OCI-LY7 (cell line): ENCODE results near the gene LPP. TPM values are rescaled to one million over a fixed set of nuclear protein-coding genes. Genes with fewer than 3 reads are reported as not detected.

Source experiments
- BruUV-seq: library from RNA; stranded (reverse); fragments of 400-500 nt; replicated peaks from 2 replicates; lab custom pipeline; 2021; lab: Mats Ljungman, UMichigan
- CTCF ChIA-PET: fragments of 300-600 bp; sonication (Branson Sonifier 250); formaldehyde crosslinking; loops from one replicate; lab custom pipeline; 2022; ENCODE audit warnings: antibody characterized with exemption; ENCODE audit not compliant: unreplicated experiment; lab: Charles Lee
- POLR2A ChIA-PET: fragments of 300-600 bp; sonication (Branson Sonifier 250); formaldehyde crosslinking; loops from one replicate; lab custom pipeline; 2022; ENCODE audit warnings: antibody characterized with exemption; lab: Charles Lee
- DNase-seq: peaks from one replicate; pipeline ENCODE4 v3.0.0-alpha.2; 2015; ENCODE audit warnings: low spot score
- H2AFZ ChIP-seq: fragments of 200-600 bp; sonication (generic), shearing (Covaris generic); 2 replicates; pipeline ENCODE4 v1.6.1; 2014; ENCODE audit warnings: mild to moderate bottlenecking, antibody characterized with exemption, low read length, moderate library complexity
- H3K27ac ChIP-seq: fragments of 200-600 bp; sonication (generic); 2 replicates; pipeline ENCODE4 v1.5.1; 2014; ENCODE audit warnings: mixed run types, low read depth, mild to moderate bottlenecking, moderate library complexity, low read length, inconsistent platforms; ENCODE audit not compliant: poor library complexity, severe bottlenecking
- H3K36me3 ChIP-seq: fragments of 200-600 bp; sonication (generic); 2 replicates; pipeline ENCODE4 v1.6.1; 2014; ENCODE audit warnings: mild to moderate bottlenecking, antibody characterized with exemption, low read length, moderate library complexity, mixed read lengths; ENCODE audit not compliant: insufficient read depth
- H3K4me1 ChIP-seq: fragments of 200-600 bp; sonication (generic); 2 replicates; pipeline ENCODE4 v1.5.1; 2014; ENCODE audit warnings: mild to moderate bottlenecking, low read length; ENCODE audit not compliant: insufficient read depth, poor library complexity, severe bottlenecking
- H3K4me2 ChIP-seq: fragments of 200-600 bp; sonication (generic); 2 replicates; pipeline ENCODE4 v1.6.1; 2014; ENCODE audit warnings: mild to moderate bottlenecking, low read length
- H3K4me3 ChIP-seq: fragments of 200-600 bp; sonication (generic); 2 replicates; pipeline ENCODE4 v1.5.1; 2014; ENCODE audit warnings: mild to moderate bottlenecking, low read depth, low read length; ENCODE audit not compliant: poor library complexity, severe bottlenecking
- H3K79me2 ChIP-seq: fragments of 200-600 bp; sonication (generic); 2 replicates; pipeline ENCODE4 v1.6.1; 2016; ENCODE audit warnings: low read depth, mild to moderate bottlenecking, low read length, moderate library complexity, mixed read lengths; ENCODE audit not compliant: insufficient read depth
- H3K9me2 ChIP-seq: fragments of 200-600 bp; sonication (generic); 2 replicates; pipeline ENCODE4 v1.6.1; 2016; ENCODE audit warnings: mild to moderate bottlenecking, low read length, mixed read lengths; ENCODE audit not compliant: insufficient read depth
- H3K9me3 ChIP-seq: fragments of 200-600 bp; sonication (generic); 2 replicates; pipeline ENCODE4 v1.6.1; 2014; ENCODE audit warnings: mild to moderate bottlenecking, mixed run types, low read length, mixed read lengths
- H4K20me1 ChIP-seq: fragments of 200-600 bp; sonication (generic); 2 replicates; pipeline ENCODE4 v1.6.1; 2014; ENCODE audit warnings: mild to moderate bottlenecking, antibody characterized with exemption, low read length, moderate library complexity, mixed read lengths; ENCODE audit not compliant: insufficient read depth
- CTCF ChIP-seq: fragments of 200-600 bp; sonication (generic); conservative IDR thresholded peaks from 2 replicates; pipeline ENCODE4 v1.5.1; 2014; ENCODE audit warnings: mild to moderate bottlenecking, antibody characterized with exemption, low read length, moderate library complexity, mixed read lengths
- EZH2phosphoT487 ChIP-seq: fragments of 200-600 bp; sonication (generic); IDR thresholded peaks from 2 replicates; pipeline ENCODE4 v1.6.1; 2018; ENCODE audit warnings: low read depth, borderline replicate concordance, mild to moderate bottlenecking, mixed run types, antibody characterized with exemption, low read length, moderate library complexity, mixed read lengths
- intact Hi-C: fragments of 100-400 bp; cut with micrococcal nuclease; formaldehyde crosslinking; loops from one replicate; pipeline ENCODE4 v1.10.0; 2022; ENCODE audit not compliant: unreplicated experiment
- total RNA-seq, 2 experiments: library from RNA; depleted of rRNA in 1 of 2; stranded (reverse); fragments of >200 nt in 1 of 2; shearing (Covaris generic) in 1 of 2; gene quantifications; 2 replicates each; pipeline ENCODE4 v1.2.3, GENCODE V29; 2014 to 2022

The LPP gene
- total RNA-seq, 2 experiments from 2014 or later: 10.9 to 119 TPM

GRCh38 chr3:188165596-188165995 lies 11.6 kb downstream of the LPP start:
- POLR2A ChIA-PET: interaction anchor here (0.6 to 1.6 kb wide), 6 partner anchors 12 to 37 kb away, joined by 3 to 8 read pairs (median 4); partner anchors contain the start of gene LPP
- no peaks in the 10 kb centered on the region for H3K9me3 ChIP-seq
- H3K4me1 ChIP-seq: peaks cover 33% of the 10 kb centered on the region
- no peaks in the 10 kb centered on the region for H4K20me1 ChIP-seq
- no peak for DNase-seq
- no peak overlapping the region for H3K4me3 ChIP-seq
- no peaks in the 10 kb centered on the region for H3K9me2 ChIP-seq
- BruUV-seq: no TSS peak
- H2AFZ ChIP-seq: no peak overlapping the region
- H3K27ac ChIP-seq: no peak overlapping the region
- H3K4me2 ChIP-seq: no peak overlapping the region
- H3K36me3 ChIP-seq: no peaks in the 10 kb centered on the region
- CTCF ChIA-PET: no interaction called here
- TF ChIP-seq CTCF (no peak), EZH2phosphoT487 (no peak)
- no peaks in the 10 kb centered on the region for H3K79me2 ChIP-seq
- intact Hi-C loops: no loop called here

DNA sequence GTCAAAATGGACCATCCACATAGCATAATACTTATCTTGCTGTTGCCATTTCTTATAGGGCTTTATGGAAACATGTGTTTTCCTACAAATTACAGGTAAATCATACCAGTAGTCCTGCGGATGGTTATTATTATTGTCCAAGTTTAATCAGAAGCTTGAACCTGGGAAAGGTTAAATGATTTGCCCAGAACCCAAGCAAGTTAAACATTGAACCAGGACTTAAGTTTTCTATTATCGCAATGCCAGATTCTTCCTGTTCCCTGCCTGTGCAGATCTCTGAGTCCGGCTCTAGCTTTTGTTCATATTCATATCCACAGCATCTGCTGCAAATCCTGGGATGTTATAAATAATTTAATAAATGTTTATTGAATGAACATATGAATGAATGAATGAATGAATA lies 12.5 kb downstream of the LPP start:
- Histone ChIP-seq H3K4me3 (no peak overlapping the region), H3K4me2 (no peak overlapping the region), H2AFZ (no peak overlapping the region), H3K27ac (no peak overlapping the region), H4K20me1 (no peaks in the 10 kb centered on the region), H3K4me1 (peaks cover 41% of the 10 kb centered on the region), H3K36me3 (no peaks in the 10 kb centered on the region), H3K79me2 (no peaks in the 10 kb centered on the region), H3K9me3 (no peaks in the 10 kb centered on the region), H3K9me2 (no peaks in the 10 kb centered on the region)
- POLR2A ChIA-PET: interaction anchor here (0.6 to 2.0 kb wide), 11 partner anchors 8 to 243 kb away, joined by 3 to 10 read pairs (median 3); no protein-coding TSS in a partner anchor
- intact Hi-C loops: no loop called here
- CTCF ChIA-PET: no interaction called here
- TF ChIP-seq EZH2phosphoT487 (no peak), CTCF (no peak)
- BruUV-seq: no TSS peak
- DNase-seq: no peak

GRCh38 chr3:188168186-188168585 lies 14.2 kb downstream of the LPP start:
- no peaks in the 10 kb centered on the region for H3K79me2 ChIP-seq
- POLR2A ChIA-PET: interaction anchor here (0.7 to 2.0 kb wide), 4 partner anchors 9 to 197 kb away, joined by 3 to 10 read pairs (median 3); no protein-coding TSS in a partner anchor
- peaks cover 53% of the 10 kb centered on the region for H3K4me1 ChIP-seq
- no TSS peak for BruUV-seq
- no peak overlapping the region for H3K4me3 ChIP-seq
- no peak for TF ChIP-seq CTCF
- TF ChIP-seq EZH2phosphoT487: no peak
- H2AFZ ChIP-seq: no peak overlapping the region
- H3K4me2 ChIP-seq: no peak overlapping the region
- DNase-seq: no peak
- no peaks in the 10 kb centered on the region for H3K9me2 ChIP-seq
- CTCF ChIA-PET: no interaction called here
- H3K27ac ChIP-seq: no peak overlapping the region
- intact Hi-C loops: no loop called here
- H3K9me3 ChIP-seq: no peaks in the 10 kb centered on the region
- no peaks in the 10 kb centered on the region for H3K36me3 ChIP-seq
- no peaks in the 10 kb centered on the region for H4K20me1 ChIP-seq
